Measurements from ENCODE around the gene MAP7.
"Not testable (repeated sequence)": the region's sequence is repeated elsewhere in the genome, so short reads cannot be mapped to it uniquely, and the experiment has no call there.

MAP7 gene

GRCh38 chr6:136550330-136551071, at the start of gene MAP7:
Gene MAP7 (minus strand): TSS chr6:136550422. CDS start chr6:136550408, 14 bp downstream.
- DNase-seq (ENCODE audit: low read depth in 1 of 2, low spot score in 1 of 2), result peak; percentile 24 to 51

GRCh38 chr6:136599329-136600011, 49.2 kb upstream of the MAP7 start:
- DNase-seq (ENCODE audit: low read depth in 1 of 2, low spot score in 1 of 2), result no peak

GRCh38 chr6:136598048-136598447, 47.8 kb upstream of the MAP7 start:
- DNase-seq (ENCODE audit: low read depth in 1 of 2, low spot score in 1 of 2), result no peak

GRCh38 chr6:136594671-136595070, 44.4 kb upstream of the MAP7 start:
- no peak for DNase-seq (ENCODE audit: low read depth in 1 of 2, low spot score in 1 of 2)

GRCh38 chr6:136593748-136594490, 43.7 kb upstream of the MAP7 start:
- no peak for DNase-seq (ENCODE audit: low read depth in 1 of 2, low spot score in 1 of 2)

DNA sequence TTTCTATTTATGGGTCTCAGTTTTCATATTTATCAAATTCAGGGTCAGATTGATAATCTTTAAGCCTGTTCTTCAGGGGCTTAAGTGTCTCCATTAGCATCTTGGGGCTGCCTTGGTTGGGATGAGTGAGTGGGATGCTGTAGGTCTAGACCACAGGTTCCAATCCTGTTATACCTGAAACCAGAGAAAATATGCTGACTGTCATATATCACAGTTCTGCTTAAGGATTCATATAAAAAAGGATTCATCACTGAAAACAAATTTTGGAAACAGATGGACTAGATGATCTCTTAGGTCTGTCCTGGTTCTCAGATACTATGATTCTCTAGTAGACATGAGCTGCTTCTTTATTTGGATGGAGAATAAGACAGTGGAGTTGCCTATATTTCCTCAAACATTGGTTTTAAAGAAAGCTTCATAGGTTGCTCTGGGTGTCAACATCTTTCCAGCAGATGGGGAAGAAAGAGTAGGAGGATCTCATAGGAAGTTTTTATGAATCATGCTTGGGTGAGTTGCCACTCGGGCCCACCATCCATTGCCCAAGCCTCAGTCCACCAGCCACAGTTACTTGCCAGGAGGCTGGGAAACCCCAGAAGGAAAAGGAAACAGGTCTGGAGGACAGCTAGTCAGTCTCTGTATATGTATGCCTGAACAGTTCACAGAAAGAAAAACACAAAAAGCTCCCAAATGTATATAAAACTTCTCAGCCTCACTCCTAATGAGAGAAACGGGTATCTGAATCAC, 42.9 kb upstream of the MAP7 start:
- DNase-seq (ENCODE audit: low read depth in 1 of 2, low spot score in 1 of 2), result no peak

GRCh38 chr6:136591617-136592016, 41.4 kb upstream of the MAP7 start:
- DNase-seq (ENCODE audit: low read depth in 1 of 2, low spot score in 1 of 2), result no peak

- not testable (repeated sequence) for DNase-seq (ENCODE audit: low read depth in 1 of 2, low spot score in 1 of 2)
Measured at GRCh38 chr6:136590846-136591245, 40.6 kb upstream of the MAP7 start.

DNA sequence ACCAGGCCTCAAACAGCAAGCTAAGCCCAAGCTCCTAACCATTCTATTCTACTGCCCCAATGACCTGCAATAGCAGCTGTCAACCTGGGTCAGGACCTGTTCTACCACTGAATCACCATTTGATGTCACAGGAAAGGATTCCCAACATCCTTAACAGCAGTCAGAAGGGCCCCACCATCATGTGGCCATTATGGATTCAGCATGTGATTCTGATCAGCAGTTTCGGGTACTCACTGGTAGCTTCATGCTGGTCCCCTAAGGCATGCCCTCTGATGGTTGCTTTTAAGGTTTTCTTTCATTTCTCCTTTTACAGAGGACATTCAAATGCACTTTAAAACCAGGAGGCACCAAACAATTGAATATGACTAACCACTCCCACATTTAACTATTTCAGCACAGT, 37.3 kb upstream of the MAP7 start:
- no peak for DNase-seq (ENCODE audit: low read depth in 1 of 2, low spot score in 1 of 2)

DNA sequence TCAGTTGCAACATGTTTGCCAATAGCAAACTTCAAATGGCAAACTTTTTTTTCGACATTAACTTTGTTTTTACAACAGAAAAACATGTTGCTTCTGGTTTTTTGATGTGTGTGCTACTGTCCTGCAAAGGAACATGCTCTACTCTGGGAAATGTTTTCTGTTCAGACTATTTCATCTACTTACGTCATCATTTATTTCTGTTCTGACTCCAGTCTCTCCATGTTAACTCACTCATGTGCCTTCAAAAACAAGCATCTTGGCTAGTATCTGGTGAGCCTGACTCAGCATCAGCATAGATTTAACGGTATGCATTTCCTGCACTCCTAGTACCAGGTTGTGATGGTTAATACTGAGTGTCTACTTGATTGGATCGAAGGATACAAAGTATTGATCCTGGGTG, 36.1 kb upstream of the MAP7 start:
- no peak for DNase-seq (ENCODE audit: low read depth in 1 of 2, low spot score in 1 of 2)

DNA sequence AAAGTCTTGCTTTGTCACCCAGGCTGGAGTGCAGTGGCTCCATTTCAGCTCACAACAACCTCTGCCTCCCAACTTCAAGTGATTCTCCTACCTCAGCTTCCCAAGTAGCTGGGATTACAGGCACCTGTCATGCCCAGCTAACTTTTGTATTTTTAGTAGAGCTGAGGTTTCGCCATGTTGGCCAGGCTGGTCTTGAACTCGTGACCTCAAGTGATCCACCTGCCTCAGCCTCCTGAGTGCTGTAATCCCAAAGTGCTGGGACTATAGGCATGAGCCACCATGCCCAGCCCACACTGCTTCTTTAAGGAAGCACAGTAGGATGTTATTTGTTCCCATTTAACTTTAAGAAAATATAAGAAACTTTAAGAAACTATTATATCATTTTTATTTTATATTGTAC, 35.3 kb upstream of the MAP7 start:
- not testable (repeated sequence) for DNase-seq (ENCODE audit: low read depth in 1 of 2, low spot score in 1 of 2)

DNA sequence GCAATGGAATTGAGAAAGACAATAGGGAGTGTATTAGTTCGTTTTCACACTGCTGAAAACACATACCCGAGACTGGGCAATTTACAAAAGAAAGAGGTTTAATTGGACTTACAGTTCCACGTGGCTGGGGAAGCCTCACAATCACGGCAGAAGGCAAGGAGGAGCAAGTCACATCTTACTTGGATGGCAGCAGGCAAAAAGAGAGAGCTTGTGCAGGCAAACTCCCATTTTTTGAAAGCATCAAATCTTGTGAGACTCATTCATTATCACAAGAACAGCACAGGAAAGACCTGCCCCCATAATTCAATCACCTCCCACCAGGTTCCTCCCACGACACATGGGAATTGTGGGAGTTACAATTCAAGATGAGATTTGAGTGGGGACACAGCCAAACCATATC, 34.1 kb upstream of the MAP7 start:
- not testable (repeated sequence) for DNase-seq (ENCODE audit: low read depth in 1 of 2, low spot score in 1 of 2)

GRCh38 chr6:136582711-136583471, 32.7 kb upstream of the MAP7 start:
- no peak for DNase-seq (ENCODE audit: low read depth in 1 of 2, low spot score in 1 of 2)

DNA sequence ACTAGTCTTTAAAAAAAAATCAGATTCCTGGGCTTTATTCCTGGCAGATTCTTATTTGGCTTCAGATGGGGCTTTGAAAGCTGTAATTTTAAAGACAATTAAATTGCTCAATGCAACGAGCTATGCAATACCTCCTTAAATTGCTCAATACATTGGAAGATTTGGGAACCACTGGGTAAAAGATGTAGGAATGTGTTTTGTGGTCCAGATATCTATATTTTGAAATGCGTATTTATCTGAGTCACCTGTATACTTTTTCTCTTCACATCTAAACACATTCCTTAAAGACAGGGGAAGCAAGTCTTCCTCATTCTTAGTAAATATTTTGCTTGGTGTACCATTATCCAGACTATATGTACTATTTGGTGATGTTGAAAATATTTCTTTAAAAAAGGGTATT, 29.6 kb upstream of the MAP7 start:
- no peak for DNase-seq (ENCODE audit: low read depth in 1 of 2, low spot score in 1 of 2)

GRCh38 chr6:136576821-136577220, 26.6 kb upstream of the MAP7 start:
- DNase-seq (ENCODE audit: low read depth in 1 of 2, low spot score in 1 of 2), result no peak

- DNase-seq (ENCODE audit: low read depth in 1 of 2, low spot score in 1 of 2), result no peak
Measured at GRCh38 chr6:136571496-136571895, 21.3 kb upstream of the MAP7 start.

DNA sequence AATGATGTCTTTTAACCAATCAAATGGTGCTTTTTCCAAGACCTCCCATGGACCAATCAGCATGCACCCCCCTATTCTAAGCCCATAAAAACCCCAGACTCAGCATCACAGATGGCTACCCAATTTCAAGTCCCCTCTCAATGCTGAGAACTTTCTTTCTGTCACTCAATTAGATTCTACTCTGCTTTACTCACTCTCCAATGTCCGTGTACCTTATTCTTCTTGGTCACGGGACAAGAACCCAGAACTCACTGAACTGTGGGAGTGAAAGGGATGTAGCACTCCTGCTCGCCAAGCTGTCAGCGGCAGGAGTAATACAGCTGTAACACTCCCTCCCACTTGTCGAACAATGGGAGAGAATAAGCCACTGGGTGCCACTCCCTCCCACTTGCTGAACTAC, 20.8 kb upstream of the MAP7 start:
- no peak for DNase-seq (ENCODE audit: low read depth in 1 of 2, low spot score in 1 of 2)

DNA sequence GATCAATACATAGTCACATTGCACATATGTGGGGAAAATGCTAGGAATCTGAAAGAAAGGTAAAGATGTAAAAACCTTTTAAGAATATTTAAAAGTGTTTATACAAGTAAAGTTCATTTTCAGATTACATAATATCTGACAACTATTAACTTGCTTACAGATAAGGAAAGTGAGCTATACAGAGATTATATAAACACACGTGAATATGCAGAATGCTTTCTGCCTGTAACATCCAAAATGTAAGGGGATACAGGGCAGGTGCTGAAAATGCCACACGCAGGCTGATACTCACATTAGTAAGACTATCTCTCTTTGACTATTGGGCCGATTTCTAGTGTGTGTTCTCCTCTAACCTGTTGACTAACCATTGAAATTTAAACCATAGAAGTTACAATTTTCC, 17.9 kb upstream of the MAP7 start:
- DNase-seq (ENCODE audit: low read depth in 1 of 2, low spot score in 1 of 2), result no peak

- DNase-seq (ENCODE audit: low read depth in 1 of 2, low spot score in 1 of 2), result no peak
Measured at GRCh38 chr6:136567688-136568087, 17.5 kb upstream of the MAP7 start.

- no peak for DNase-seq (ENCODE audit: low read depth in 1 of 2, low spot score in 1 of 2)
Measured at GRCh38 chr6:136566851-136567250, 16.6 kb upstream of the MAP7 start.

All from activated T-helper 1 cell treated with anti-CD3 and anti-CD28 coated beads, Interleukin-2, amount 50 U/mL, for 16 hours (primary cell).